ENCODE data around the gene PRPF8.

The PRPF8 gene

DNA sequence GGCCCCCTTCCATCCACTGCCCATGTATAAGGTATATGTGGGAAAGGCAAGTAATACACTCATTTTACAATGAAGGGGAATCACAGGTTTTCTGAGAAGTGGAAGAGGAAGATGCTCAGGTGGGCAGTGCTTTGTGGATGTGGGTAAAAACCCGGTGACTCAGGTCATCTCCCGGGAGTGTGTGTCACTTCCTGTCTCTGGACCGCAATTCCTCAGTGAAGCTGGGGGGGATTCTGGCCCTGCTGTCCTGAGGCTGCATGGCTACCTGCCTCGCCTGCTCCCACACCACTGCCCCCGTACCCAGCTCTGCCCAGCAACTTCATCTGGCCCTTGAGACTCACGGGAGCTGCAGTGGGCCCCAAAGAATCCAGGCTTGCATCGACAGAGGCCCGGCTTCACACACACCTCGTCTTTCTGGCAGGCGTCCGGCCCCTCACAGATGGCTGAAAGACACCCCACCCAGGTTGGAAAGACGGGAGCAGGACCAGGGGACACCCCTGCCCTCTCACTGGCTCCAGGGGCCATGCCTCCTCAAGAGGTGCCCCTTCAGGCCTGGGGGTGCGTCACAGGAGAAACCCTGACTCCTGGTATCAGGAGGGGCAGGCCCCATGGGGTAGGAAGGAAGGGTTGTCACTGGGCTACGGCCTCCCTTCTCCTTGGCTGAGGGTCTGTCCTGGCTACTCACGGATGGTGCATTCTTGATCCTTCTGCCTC, 40.0 kb downstream of the PRPF8 start:
- DNase-seq (ENCODE audit: low read depth in 2 of 2) = no peak

DNA sequence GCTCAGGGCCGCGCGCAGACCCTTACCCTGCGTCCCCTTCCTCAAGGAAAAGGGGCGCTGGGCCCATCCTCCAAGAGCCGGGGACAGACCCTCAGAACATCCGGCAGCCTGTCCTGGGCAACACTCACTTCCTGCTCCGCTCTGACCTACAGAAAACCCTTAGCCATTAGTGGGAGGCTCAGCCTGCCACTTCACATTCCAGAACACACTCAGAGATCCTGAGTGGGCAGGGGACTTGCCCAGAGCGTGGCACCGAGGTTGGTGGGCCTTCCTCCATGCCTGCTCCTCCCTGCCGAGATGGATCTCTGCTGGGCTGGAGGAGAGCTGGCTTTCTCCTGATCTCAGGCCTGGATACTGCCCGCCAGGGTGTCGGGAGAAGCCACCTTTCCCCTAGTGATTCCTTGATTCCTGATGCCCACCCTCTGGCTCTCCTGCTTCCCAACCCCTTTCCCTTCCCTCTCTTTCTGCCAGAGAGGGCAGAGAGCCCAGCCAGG, 40.6 kb downstream of the PRPF8 start:
- DNase-seq (ENCODE audit: low read depth in 2 of 2) = no peak

DNA sequence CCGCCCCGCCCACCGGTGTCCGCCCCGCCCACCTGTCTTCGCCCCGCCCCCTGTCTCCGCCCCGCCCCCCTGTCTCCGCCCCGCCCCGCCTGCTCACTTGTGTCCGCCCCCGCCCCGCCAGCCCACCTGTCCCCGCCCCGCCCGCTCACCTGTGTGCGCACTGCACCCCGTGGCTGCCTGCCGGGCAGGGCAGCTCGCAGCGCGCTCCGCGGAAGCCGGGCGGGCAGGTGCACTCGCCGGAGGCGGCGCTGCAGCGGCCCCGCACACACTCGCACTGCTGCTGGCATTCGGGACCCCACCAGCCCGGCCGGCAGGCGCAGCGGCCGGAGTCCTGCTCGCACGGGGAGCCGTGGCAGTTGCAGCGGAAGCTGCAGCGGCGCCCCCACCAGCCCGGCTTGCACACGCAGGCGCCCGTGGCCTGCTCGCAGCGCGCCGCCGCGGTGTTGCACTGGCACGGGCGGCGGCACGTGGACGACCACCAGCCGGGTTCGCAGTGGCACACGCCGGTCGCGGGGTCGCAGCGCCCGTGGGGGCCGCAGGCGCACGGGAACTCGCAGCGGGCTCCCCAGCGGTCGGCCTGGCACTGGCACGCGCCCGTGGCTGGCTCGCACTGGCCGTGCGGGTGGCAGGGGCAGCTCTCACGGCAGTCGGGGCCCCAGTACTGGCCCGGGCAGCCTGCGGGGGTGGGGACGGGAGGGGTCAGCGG, 41.2 kb downstream of the PRPF8 start:
- DNase-seq (ENCODE audit: low read depth in 2 of 2) = peak in 1 of 2 donors; percentile 48

DNA sequence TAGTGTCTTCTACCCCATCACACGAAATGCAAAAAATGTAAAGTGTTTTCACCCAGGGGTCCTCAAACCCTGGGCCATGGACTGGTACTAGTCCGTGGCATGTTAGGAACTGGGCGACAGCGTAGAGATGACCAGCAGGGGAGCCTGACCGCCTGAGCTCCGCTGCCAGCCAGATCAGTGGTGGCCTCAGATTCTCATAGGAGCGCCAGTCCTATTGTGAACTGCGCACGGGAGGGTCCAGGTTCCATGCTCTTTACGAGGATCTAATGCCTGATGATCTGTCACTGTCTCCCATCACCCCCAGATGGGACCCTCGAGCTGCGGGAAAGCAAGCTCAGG, 43.6 kb downstream of the PRPF8 start:
- no peak for DNase-seq (ENCODE audit: low read depth in 2 of 2)

DNA sequence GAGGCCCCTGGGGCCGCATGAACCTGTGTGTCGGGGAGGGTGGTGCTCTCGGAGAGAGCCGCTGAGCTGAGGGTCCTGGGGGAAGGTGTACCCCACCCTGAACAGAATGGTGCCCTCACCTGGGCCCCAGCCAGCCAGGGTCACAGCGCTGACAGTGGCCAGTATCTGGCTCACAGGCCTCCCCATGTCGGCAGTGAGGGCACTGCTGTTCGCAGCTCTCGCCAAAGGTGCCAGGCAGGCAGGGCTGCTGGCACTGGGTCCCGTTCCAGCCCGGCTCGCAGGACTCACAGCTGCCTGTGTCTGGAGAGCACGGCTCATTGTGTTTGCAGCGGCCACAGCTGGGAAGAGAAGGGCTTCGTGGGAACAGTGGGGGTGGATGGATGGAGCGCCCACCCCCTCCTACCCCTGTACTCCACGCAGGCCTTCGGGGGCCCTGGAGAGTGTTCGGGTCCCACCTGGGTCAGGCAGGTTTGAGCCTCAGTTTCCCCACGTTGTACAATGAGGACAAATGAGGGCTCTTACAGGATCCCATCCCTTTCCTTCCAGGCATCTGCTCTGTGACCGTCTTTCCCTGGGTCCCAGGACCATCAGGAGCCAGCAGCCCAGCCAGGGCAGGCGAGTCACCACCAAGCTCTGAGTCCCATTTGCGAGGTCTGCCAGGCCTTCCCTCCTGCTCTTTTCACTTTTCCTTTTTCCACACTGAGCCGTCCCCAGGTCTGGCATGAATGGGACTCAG, 44.2 kb downstream of the PRPF8 start:
- no peak for DNase-seq (ENCODE audit: low read depth in 2 of 2)

DNA sequence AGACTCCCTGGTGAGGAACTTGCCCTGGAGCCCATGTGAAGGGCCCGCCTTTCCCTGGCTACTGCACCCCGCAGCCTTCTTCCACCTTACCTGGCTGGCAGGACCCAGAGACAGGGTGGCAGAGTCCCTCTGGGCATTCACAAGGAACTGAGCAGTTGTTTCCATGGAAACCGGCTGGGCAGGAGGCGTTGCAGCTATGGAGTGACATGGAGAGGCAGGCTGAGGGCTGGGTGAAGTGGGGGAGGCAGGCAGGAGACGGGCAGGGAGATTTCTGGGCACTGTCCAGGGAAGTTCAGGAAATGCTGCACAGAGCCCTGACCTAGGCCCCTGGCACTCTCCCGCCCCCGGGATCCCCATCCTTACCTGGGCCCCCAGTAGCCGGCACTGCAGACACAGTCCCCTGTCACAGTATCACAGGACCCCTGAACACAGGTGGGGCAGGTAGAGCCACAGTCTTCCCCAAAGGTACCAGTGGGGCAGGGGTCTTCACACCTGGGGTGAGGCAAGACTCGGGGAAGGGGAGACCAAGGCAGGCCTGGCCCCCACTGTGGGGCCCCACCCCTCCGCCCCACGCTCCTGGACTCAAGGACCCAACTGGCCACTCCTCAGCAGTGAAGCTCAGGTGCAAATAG, 45.0 kb downstream of the PRPF8 start:
- no peak for DNase-seq (ENCODE audit: low read depth in 2 of 2)

DNA sequence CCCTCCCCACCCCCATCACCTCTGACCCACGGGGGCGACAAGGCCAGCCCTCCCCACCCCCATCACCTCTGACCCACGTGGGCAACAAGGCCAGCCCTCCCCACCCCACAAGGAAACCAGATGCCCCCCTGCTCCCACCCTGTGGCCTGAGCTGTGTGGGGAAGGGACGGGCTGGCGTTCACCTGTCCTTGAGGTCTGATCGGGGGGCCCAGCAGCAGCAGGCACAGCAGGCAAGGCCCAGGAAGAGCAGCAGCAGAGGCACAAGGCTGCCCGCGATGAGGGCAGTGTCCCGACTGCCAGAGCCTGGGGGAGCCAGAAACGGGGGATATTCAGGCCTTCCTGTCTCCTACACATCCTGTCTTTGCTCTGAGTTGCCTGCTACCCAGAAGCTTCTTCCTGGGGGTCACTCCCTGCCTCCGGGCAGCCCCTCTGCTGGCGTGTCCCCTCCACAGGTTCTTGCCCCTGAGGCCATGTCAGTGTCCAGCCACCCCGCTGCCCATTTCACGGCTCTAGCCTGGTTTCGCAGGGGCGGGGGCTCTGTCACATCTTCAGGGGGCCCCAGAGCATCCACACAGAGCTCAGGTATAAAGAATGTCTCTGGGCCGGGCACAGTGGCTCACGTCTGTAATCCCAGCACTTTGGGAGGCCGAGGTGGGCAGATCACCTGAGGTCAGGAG, 45.9 kb downstream of the PRPF8 start:
- no peak for DNase-seq (ENCODE audit: low read depth in 2 of 2)

DNA sequence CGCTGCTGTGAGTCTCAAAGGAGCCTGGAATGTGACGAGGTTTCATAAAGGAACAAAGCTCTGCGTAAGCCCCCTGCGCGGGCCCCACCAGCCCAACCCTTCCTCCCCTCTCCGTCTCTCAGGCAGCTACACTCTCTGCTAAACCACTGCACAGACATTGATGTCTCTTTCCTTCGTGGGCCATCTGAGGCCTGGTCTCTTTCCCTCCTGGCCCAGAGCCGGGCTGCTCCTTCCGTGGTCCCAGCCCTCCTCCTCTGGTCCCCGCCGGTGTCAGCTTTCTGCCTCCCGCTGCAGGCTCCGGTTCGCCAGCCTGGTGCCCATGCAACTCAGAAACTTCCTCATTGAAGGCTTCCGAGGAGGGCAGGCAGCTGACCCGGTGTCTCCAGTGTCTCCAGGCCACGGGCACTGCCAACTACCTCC, 46.5 kb downstream of the PRPF8 start:
- no peak for DNase-seq (ENCODE audit: low read depth in 2 of 2)

DNA sequence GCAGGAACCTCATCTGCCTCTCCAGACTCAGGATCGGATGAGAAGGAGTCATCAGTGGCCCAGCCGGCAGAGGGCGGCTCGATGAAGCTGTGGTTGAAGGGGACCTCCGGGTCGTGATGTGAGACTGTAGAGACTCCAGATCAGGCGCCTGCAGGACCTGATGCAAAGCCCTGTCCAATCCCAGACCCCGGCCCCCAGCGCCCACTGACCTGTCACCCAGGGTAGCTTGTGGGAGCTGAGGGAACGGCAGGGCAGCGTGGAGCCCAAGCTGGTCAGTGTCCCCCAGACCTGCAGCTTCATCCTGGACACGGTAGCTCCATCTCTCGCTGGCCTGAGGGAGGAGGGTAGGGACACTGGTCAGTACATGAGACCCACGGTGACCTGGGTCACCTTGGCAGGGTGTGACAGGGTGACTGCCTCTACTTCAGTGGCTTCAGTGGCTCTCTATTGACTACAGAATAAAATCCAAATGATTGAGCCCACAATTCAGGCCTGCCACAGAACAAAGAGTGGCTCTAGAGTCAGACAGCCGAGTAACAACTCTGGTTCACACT, 47.9 kb downstream of the PRPF8 start:
- no peak for DNase-seq (ENCODE audit: low read depth in 2 of 2)

DNA sequence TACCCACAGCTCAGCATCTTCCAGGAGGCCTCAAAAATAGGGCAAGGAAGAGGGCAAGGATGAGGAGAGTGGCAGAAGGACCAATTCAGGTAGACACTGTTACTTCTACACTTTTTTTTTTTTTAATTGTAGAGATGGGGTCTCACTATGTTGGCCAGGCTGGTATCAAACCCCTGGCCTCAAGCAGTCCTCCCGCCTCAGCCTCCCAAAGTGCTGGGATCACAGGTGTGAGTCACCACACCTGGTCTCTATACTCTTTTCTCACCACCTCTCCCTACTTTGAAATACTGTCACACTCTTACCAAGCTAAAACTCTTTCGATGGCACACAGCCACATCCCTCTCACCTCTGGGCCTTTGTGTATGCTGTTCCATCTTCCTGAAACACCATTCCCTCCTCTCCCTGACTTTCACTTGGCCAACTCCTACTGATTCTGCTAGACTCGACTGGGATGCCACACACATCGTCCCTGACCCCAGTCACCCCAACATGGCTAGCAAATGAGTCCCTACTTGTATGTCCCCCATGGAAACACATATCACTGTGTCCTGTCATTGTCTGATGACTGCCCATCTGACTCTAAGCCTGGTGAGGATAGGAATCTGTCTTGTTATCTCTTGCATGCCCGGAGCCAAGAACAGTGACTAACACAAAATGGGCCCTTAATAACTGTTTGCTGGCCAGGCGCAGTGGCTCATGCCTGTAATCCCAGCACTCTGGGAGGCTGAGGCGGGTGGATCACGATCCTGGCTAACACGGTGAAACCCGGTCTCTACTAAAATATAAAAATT, 48.8 kb downstream of the PRPF8 start:
- no peak for DNase-seq (ENCODE audit: low read depth in 2 of 2)

DNA sequence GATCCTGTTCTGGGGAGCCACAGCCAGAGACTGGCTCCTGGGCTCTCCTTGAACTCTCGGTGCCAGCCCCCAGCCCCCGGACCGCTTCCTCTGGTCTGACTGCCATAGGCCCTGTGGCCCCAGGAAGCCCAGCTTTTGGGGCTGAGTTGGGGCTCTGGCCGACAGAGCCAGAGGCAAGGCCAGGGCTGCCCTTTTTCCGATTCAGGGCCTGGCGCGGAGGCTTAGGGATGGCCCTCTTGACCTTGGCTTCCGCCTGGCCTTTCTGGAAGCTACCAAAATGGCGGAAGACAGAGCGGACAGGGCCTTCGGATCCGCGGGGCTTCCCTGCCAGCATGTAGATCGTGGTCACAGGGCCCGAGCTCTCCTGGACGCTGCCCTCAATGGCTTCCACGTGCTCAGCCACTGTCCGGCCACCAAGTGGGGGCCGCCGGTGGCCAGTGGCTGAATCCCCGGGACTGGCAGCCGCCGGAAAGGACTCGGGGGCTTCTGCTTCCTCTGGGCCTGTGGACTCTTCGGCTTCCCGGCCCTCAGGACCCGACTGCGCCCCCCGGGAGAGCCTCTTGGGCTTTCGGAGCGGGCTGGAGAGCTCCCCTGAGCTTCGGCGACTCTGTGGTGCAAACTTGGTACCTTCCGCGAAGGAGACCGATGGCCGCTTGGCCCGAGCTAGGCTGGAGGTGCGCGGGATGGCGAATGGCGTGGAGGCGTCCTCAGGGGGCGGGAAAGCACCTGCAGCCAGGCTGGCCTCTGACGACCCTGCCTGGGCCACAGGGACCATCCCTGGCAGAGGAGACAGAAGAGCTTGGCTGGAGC, 49.6 kb downstream of the PRPF8 start:
- DNase-seq (ENCODE audit: low read depth in 2 of 2) = no peak

DNA sequence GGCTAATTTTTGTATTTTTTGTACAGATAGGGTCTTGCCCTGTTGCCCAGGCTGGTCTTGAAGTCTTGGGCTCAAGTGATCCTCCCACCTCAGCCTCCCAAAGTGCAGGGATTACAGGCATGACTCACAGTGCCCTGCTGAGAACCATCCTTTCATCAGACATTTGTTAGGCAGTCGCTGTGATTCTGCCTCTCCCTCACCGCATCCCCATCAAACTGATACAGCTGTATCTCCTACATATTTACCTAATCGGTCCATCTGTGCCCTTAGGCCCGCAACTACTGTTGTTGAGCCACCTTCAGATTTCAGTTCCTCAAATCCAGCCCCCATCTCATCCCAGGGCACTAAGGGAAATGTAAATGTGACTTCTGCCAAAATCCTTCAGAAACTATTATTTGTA, 54.0 kb downstream of the PRPF8 start:
- no peak for DNase-seq (ENCODE audit: low read depth in 2 of 2)

DNA sequence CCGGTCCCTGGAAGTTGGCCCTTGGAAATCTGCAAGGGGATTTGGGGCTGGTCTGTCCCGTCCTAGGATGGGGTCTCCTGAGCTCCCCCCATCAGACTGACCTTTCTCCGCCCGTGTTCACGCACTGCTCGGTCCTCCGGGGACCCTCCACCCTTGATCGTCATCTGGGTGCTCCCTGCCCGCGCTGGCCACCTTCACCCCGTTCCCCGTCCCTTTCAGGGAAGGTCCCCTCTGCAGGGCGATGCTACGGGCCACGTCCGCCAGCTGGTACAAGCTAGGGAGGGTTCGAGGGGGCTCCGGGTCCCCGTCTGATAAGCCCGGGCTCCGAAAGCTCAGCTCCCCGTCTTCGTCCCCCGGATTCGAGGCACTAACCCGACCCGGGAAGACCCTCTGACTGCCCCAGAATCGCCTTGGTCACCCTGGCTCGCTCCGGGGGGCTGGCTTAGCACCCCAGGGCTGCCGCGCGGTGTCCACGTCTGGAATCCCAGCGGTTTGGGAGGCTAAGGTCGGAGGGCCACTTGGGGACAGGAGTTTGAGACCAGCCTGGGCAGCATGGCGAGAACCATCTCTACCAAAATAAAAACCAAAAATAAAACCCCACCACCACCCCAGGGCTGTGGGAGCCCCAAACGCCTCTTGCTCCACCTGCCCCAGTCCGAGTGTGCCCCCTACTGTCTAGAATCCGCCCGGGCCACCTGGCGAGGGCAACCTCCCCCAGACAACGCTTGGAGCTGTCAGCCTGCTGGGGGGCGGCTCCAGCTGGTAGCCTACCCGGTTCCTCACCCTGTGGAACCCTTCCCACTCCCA, 55.0 kb downstream of the PRPF8 start:
- DNase-seq (ENCODE audit: low read depth in 2 of 2) = peak; percentile 44 to 50

DNA sequence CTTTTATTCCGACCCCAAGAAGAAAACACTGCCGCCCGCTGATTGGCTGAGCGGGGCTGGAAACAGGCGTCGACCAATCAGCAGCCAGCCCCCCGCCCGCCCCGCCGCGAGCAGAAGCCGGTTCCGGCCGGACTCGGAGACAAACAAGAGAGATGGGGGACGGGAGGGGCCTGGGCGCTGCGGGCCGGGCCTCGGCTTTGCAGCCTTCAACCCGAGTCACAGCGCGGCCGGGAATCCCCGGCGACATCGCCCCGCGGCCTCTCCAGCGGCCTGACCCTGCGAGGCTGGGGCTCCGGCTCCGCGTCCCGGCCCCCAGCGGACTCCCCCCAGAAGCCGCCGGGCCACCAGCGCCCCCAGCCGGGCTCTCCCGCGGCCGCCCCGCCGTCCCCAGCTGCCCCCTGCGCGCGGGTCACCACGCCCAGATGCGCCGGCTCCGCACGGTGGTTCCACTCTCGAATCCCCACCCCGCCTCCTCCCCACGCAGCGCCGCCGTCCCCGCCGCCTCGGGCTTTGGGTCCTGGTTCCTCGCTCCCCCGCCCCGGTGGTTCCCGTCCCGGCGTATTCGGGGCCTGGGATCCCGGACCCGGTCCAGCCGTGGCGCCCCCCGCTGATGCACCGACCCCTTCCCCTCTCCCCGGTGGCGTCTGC, 55.7 kb downstream of the PRPF8 start:
- DNase-seq (ENCODE audit: low read depth in 2 of 2) = peak; percentile 76 to 84

DNA sequence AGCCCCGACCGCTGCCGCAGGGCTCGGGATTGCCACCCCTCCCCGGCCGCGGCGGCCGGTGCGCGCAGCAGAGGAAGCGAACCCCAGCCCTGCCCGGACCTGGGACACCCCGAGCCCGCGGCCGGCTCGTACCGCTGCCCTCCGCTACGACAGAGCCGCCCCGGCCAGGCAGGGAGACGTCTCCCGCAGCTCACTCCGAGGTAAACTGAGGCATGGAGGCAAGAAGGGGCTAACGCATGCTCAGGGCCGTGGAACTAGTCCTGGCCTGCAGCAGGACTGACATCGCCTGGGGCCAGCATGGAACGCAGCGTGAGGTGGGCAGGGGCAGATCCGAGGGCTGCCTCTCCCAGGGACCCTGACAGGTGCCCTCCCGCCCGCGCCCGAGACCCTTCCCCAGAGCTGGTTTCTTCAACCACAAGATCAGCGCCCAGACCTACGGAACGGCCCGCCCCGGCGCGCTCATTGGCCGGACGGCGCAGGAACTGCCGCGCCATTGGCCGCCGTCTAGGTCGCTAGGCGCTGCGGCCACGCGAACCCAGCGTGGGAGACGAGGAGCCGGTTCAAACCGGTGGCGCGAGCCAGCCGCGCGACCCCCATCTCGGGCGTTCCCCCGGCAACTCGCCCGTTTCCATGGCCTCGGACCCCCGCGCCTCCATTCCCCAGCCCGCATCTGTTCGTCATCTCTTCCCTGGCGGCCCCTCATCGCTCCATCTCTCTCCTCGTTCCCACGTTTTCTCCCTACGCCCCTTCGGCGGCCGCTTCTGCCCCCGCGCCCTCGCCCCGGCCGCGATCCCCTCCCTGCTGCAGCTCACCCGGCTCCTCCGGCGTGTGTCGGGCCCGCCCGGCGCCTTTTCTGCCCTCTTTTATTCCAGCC, 56.4 kb downstream of the PRPF8 start, which contains the start of gene SLC43A2:
SLC43A2 (minus strand) TSS at position 853 of the 874 bp plus-strand sequence. CDS start 960 bp downstream, outside the sequence.
- DNase-seq (ENCODE audit: low read depth in 2 of 2) = peak; percentile 48 to 58

DNA sequence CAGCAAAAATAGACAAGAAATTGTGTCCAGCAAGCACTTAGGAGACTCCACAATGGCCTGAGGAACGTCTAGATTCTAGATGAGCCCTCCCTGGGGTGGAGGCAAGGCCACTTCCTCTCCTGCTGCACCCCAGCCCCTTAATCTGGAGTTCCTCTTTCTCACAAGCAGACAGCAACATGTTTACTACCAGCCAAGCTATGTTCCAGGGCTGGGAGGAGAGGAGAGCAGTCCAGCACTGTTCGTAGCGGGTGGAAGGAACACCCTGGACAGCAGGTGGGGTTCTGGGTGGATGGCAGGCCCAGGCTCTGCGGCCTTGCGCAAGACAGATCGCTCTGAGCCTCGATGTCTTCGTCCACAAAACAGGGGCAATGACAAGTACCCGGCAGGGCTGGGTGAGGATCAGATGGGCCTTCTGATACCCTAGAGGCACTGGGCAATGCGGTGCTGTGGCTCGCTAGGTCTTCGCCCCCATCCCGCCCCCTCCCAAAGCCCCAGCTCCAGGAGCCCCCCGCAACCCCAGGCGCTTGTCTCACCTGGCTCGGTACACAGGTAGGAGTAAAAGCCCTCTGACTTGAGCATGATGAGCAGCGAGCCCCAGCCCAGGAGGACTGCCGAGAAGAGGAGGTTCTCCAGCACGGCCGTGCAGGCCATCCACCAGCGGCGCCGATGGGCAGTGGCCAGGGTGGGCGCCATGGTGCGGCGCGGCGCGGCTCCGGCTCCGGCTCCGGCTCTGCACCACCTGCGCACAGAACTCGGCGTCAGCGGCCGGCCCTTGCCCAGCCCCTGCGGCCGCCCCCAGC, 57.3 kb downstream of the PRPF8 start:
- DNase-seq (ENCODE audit: low read depth in 2 of 2) = no peak

Measured in stimulated activated CD8-positive, alpha-beta memory T cell treated with anti-CD3 and anti-CD28 coated beads, Interleukin-2, amount 100 ng/mL, for 1 hour (primary cell).